GM18508 (cell line): ENCODE results near the gene TRPT1.
A peak's percentile ranks its signal among the peaks of the same experiment; 100 is the strongest.

Source experiments
- ATAC-seq: cut with Tn5 transposase; IDR thresholded peaks from one replicate; pipeline ENCODE4 v1.9.1; 2021; ENCODE audit warnings: moderate number of reproducible peaks; ENCODE audit not compliant: insufficient read depth, unreplicated experiment

Gene TRPT1

GRCh38 chr11:64225608-64226506 lies at the start of gene TRPT1, which contains the start of gene NUDT22:
Gene TRPT1 (minus strand): TSS chr11:64226186. CDS start chr11:64225860, 326 bp downstream.
Gene NUDT22 (plus strand): TSS chr11:64226274. CDS start chr11:64226653, 379 bp downstream.
- ATAC-seq = no peak

GRCh38 chr11:64275031-64275800 lies 49.2 kb upstream of the TRPT1 start:
- ATAC-seq = no peak

GRCh38 chr11:64269540-64270220 lies 43.7 kb upstream of the TRPT1 start:
- peak; percentile 38 for ATAC-seq

GRCh38 chr11:64268893-64269539 lies 43.0 kb upstream of the TRPT1 start:
- ATAC-seq = peak; percentile 10

GRCh38 chr11:64268025-64268892 lies 42.3 kb upstream of the TRPT1 start:
- no peak for ATAC-seq

GRCh38 chr11:64267207-64267945 lies 41.4 kb upstream of the TRPT1 start:
- ATAC-seq = no peak

GRCh38 chr11:64266339-64266738 lies 40.4 kb upstream of the TRPT1 start:
- no peak for ATAC-seq

- no peak for ATAC-seq
These were observed 39.5 kb upstream of the TRPT1 start for GRCh38 chr11:64265176-64266160.

- ATAC-seq = no peak
These were observed 38.4 kb upstream of the TRPT1 start for GRCh38 chr11:64264371-64264852.

GRCh38 chr11:64263947-64264317 lies 37.9 kb upstream of the TRPT1 start:
- ATAC-seq = no peak

- no peak for ATAC-seq
These were observed 37.3 kb upstream of the TRPT1 start for GRCh38 chr11:64263021-64263946.

GRCh38 chr11:64262271-64263002 lies 36.5 kb upstream of the TRPT1 start:
- ATAC-seq = no peak

GRCh38 chr11:64261556-64262080 lies 35.6 kb upstream of the TRPT1 start:
- ATAC-seq = no peak

- no peak for ATAC-seq
These were observed 34.2 kb upstream of the TRPT1 start for GRCh38 chr11:64260147-64260708.

GRCh38 chr11:64259533-64260067 lies 33.6 kb upstream of the TRPT1 start:
- no peak for ATAC-seq
